Astrocyte (in vitro differentiated cells and primary cell): ENCODE data around the gene NKD1.

Experiments used
- EZH2 ChIP-seq: IDR thresholded peaks from 2 replicates; pipeline ENCODE4 v1.6.1; 2012; ENCODE audit warnings: mild to moderate bottlenecking, low read length, inconsistent platforms; ENCODE audit not compliant: insufficient read depth
- TF ChIP-seq, protein P1 (sequence below): IDR thresholded peaks from 2 replicates; pipeline ENCODE4 v1.5.1; 2011; ENCODE audit warnings: low read depth, mild to moderate bottlenecking, inconsistent platforms, low read length, moderate library complexity; ENCODE audit not compliant: insufficient read depth

DNA sequence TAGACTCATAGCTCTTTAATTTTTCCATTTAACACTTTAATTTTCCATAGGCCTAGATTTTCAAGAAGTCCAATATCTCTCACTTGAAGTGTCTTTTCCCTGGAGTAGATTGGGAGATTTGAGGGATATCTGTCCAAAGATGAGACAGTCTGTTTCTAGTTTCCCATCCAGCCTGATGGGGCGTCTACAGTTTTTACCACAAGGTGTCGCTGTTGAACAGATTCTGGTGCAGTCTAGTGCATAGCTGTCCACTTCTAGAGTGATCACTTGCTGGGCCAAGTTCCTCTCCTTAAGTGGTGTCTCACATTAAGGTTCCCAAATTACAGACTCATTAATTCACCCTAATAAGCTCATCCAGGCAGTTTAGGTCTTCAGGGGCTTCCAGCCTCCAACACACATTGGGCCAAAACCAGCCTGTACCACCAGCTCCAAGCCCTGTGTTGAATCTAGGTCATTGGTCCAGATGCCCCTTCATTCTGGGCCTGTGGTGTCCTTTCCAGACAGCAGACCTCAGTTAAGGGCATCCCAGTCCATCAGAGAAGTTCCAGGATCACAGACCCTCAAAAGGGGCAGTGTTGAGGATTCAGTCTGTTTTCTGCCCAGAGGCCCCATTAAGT, 123.6 kb downstream of the NKD1 start:
- TF ChIP-seq, protein P1, sequence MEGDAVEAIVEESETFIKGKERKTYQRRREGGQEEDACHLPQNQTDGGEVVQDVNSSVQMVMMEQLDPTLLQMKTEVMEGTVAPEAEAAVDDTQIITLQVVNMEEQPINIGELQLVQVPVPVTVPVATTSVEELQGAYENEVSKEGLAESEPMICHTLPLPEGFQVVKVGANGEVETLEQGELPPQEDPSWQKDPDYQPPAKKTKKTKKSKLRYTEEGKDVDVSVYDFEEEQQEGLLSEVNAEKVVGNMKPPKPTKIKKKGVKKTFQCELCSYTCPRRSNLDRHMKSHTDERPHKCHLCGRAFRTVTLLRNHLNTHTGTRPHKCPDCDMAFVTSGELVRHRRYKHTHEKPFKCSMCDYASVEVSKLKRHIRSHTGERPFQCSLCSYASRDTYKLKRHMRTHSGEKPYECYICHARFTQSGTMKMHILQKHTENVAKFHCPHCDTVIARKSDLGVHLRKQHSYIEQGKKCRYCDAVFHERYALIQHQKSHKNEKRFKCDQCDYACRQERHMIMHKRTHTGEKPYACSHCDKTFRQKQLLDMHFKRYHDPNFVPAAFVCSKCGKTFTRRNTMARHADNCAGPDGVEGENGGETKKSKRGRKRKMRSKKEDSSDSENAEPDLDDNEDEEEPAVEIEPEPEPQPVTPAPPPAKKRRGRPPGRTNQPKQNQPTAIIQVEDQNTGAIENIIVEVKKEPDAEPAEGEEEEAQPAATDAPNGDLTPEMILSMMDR: peak; percentile 47
- no peak for TF ChIP-seq EZH2
